SK-N-SH (cell line): Measurements from ENCODE around the gene ARAP1. TPM values are rescaled to one million over a fixed set of nuclear protein-coding genes. Genes with fewer than 3 reads are reported as not detected.

Experiments
- CTCF ChIA-PET: fragments of 300-600, 350-600 bp; formaldehyde crosslinking; extraction: SDS; loops from one replicate; lab custom pipeline; 2021; lab: Yijun Ruan, JAX
- POLR2A ChIA-PET: fragments of 350-600 bp; sonication (Branson Sonifier 250); formaldehyde crosslinking; extraction: SDS; loops from one replicate; lab custom pipeline; 2020; ENCODE audit warnings: antibody characterized with exemption, inconsistent platforms; lab: Yijun Ruan, JAX
- DNase-seq: peaks from one replicate; pipeline ENCODE4 v3.0.0; 2012
- H2AFZ ChIP-seq: fragments of 200-600 bp; sonication (generic); 2 replicates; pipeline ENCODE4 v1.8.1; 2016; ENCODE audit warnings: antibody characterized with exemption, mild to moderate bottlenecking, low read depth
- H3F3A ChIP-seq: fragments of 200-600 bp; sonication (generic); replicated peaks from 2 replicates; pipeline ENCODE3; 2016; ENCODE audit warnings: antibody characterized with exemption, mild to moderate bottlenecking; ENCODE audit not compliant: insufficient read depth
- H3K27ac ChIP-seq, 2 experiments: fragments of 200-500 bp in 1 of 2; fragments of 200-600 bp in 1 of 2; sonication (Bioruptor generic) in 1 of 2; sonication (generic), shearing (Covaris generic) in 1 of 2; 2 replicates each; pipeline versions ENCODE4 v1.5.1 to v1.6.1; 2014 to 2016; ENCODE audit warnings: low read depth in 2 of 2, inconsistent platforms in 1 of 2, low read length in 1 of 2, mild to moderate bottlenecking in 1 of 2, mixed read lengths in 1 of 2
- H3K27me3 ChIP-seq: fragments of 200-600 bp; sonication (generic), shearing (Covaris generic); 2 replicates; pipeline ENCODE4 v1.6.1; 2016; ENCODE audit warnings: mixed run types; ENCODE audit not compliant: insufficient read depth
- H3K36me3 ChIP-seq, 2 experiments: fragments of 200-500 bp in 1 of 2; fragments of 200-600 bp in 1 of 2; sonication (Bioruptor generic) in 1 of 2; sonication (generic) in 1 of 2; replicated peaks in 1 of 2; 2 replicates each; pipeline versions ENCODE3 to v1.5.1; 2014 to 2016; ENCODE audit warnings: low read length in 1 of 2, mild to moderate bottlenecking in 1 of 2; ENCODE audit not compliant: insufficient read depth in 2 of 2, control insufficient read depth in 1 of 2
- H3K4me1 ChIP-seq, 2 experiments: fragments of 200-500 bp in 1 of 2; fragments of 200-600 bp in 1 of 2; sonication (Bioruptor generic) in 1 of 2; sonication (generic), shearing (Covaris generic) in 1 of 2; 2 replicates each; pipeline versions ENCODE4 v1.5.1 to v1.6.1; 2014 to 2016; ENCODE audit warnings: low read depth in 1 of 2, low read length in 1 of 2, mixed run types in 1 of 2; ENCODE audit not compliant: insufficient read depth in 2 of 2, control insufficient read depth in 1 of 2
- H3K4me2 ChIP-seq: fragments of 200-600 bp; sonication (generic), shearing (Covaris generic); 2 replicates; pipeline ENCODE4 v1.6.1; 2017; ENCODE audit warnings: mixed run types
- H3K4me3 ChIP-seq, 2 experiments: fragments of 200-500 bp in 1 of 2; fragments of 200-600 bp in 1 of 2; sonication (Bioruptor generic) in 1 of 2; sonication (generic), shearing (Covaris generic) in 1 of 2; 2 replicates each; pipeline versions ENCODE4 v1.5.1 to v1.8.1; 2014 to 2016; ENCODE audit warnings: low read depth in 2 of 2, inconsistent platforms in 1 of 2, low read length in 1 of 2, mild to moderate bottlenecking in 1 of 2, mixed read lengths in 1 of 2, moderate library complexity in 1 of 2
- H3K79me2 ChIP-seq: fragments of 200-600 bp; sonication (generic); 2 replicates; pipeline ENCODE4 v1.8.1; 2017; ENCODE audit warnings: mild to moderate bottlenecking; ENCODE audit not compliant: insufficient read depth
- H3K9ac ChIP-seq: fragments of 200-600 bp; sonication (generic); 2 replicates; pipeline ENCODE4 v1.6.1; 2017; ENCODE audit warnings: mixed run types
- H3K9me2 ChIP-seq: fragments of 200-600 bp; sonication (generic); 2 replicates; pipeline ENCODE4 v1.6.1; 2017; ENCODE audit warnings: mixed run types
- H3K9me3 ChIP-seq: fragments of 200-600 bp; sonication (generic); 2 replicates; pipeline ENCODE4 v1.6.1; 2017; ENCODE audit warnings: mixed run types, mild to moderate bottlenecking, moderate library complexity
- H4K20me1 ChIP-seq: fragments of 200-600 bp; sonication (generic); 2 replicates; pipeline ENCODE4 v1.6.1; 2017; ENCODE audit warnings: mild to moderate bottlenecking, mixed run types; ENCODE audit not compliant: insufficient read depth
- GABPA ChIP-seq: IDR thresholded peaks from 2 replicates; pipeline ENCODE4 v1.4.0; 2012; ENCODE audit warnings: low read depth, mild to moderate bottlenecking
- GATA2 ChIP-seq: sonication (generic); formaldehyde crosslinking; IDR thresholded peaks from 2 replicates; pipeline ENCODE4 v1.5.0; 2020; ENCODE audit warnings: mild to moderate bottlenecking, missing genetic modification reagents
- JUND ChIP-seq: IDR thresholded peaks from 2 replicates; pipeline ENCODE4 v1.4.0; 2012
- NFIC ChIP-seq: IDR thresholded peaks from 2 replicates; pipeline ENCODE4 v1.4.0; 2012; ENCODE audit warnings: borderline replicate concordance
- POLR2AphosphoS5 ChIP-seq: IDR thresholded peaks from 2 replicates; pipeline ENCODE4 v1.6.1; 2012; ENCODE audit warnings: low read depth, low read length
- SIN3A ChIP-seq: IDR thresholded peaks from 2 replicates; pipeline ENCODE4 v1.6.1; 2012; ENCODE audit warnings: low read depth, mild to moderate bottlenecking, low read length, moderate library complexity, borderline replicate concordance
- WGBS: methylation state at CpG from one replicate; pipeline ENCODE4 v1.1.6; 2017; ENCODE audit warnings: low lambda C conversion rate; 5-methylcytosine and 5-hydroxymethylcytosine counted together
- polyA plus RNA-seq, 3 experiments: library from polyadenylated mRNA; depleted of rRNA; stranded (reverse); fragments of >200 nt; gene quantifications; 2 replicates each; pipeline ENCODE4 v1.2.3, GENCODE V29; 2012
- TF ChIP-seq, protein P1 (sequence below): IDR thresholded peaks from 2 replicates; pipeline ENCODE4 v1.6.1; 2012; ENCODE audit warnings: mild to moderate bottlenecking, low read depth, low read length, moderate library complexity
- TF ChIP-seq, protein P2 (sequence below): IDR thresholded peaks from 2 replicates; pipeline ENCODE4; 2012
- TF ChIP-seq, protein P3 (sequence below): fragments of 150-350 bp; IDR thresholded peaks from 2 replicates; pipeline ENCODE4 v1.6.1; 2016; ENCODE audit warnings: mild to moderate bottlenecking, low read depth, low read length
- TF ChIP-seq, protein P4 (sequence below): IDR thresholded peaks from 2 replicates; pipeline ENCODE4 v1.4.0; 2012; ENCODE audit warnings: low read depth, borderline replicate concordance

Gene ARAP1
- polyA plus RNA-seq, 1 of the 3 experiments (the other 2 are of a cell fraction) = 56.6 TPM

DNA sequence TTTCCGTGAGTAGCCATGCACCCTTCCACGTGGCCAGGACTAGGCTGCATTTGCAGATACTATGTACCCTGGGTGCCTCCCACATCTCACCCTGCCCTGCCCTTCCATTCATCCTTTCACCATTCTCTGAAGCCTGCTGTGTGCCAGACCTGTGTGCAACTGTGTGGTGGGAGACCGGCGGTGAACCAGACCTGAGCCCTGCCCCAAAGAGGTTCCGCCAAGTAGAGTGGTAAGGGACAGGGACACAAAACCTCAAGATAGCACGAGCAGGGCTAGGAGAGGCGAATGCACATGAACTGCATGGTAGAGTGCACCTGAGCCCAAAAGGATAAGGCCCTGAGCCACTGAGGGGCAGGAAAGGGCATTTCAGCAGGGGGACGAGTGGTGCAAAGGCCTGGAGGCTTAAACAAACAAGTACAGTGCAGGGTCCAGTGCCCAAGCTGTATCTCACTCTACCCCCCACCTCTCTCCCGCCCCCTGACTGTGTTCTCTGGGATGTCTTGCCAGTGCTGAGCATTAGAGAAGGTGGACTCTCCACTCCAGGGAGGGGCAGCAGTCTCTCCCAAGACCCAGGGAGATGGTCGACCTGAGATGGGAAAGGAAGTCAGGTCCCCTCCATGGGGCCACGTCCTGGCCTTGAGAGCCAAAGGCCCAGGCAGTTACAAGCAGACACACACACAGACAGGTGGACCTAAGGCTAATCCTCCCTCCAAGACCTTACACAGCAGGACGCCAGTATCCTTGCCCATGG, 14.1 kb upstream of the ARAP1 start:
- Histone ChIP-seq H3K4me1 (peaks cover 4 to 7% of the 10 kb centered on the region in 2 experiments; a peak in 2 of 4 replicates), H2AFZ (no peak overlapping the region), H3K4me3 (no peak overlapping the region), H3K27ac (no peak overlapping the region), H3F3A (peaks cover 3% of the 10 kb centered on the region), H3K79me2 (no peaks in the 10 kb centered on the region), H3K9me3 (no peaks in the 10 kb centered on the region), H3K27me3 (no peaks in the 10 kb centered on the region), H3K36me3 (no peaks in the 10 kb centered on the region), H4K20me1 (no peaks in the 10 kb centered on the region), H3K9ac (no peak overlapping the region), H3K4me2 (no peak overlapping the region), H3K9me2 (no peaks in the 10 kb centered on the region)
- CTCF ChIA-PET = interaction anchor here (1.1 to 1.8 kb wide), 2 partner anchors 10 to 41 kb away, joined by 4 to 5 read pairs; no protein-coding TSS in a partner anchor
- 87% methylated on average over 10 of the region's 12 CpGs for WGBS
- TF ChIP-seq, protein P1, sequence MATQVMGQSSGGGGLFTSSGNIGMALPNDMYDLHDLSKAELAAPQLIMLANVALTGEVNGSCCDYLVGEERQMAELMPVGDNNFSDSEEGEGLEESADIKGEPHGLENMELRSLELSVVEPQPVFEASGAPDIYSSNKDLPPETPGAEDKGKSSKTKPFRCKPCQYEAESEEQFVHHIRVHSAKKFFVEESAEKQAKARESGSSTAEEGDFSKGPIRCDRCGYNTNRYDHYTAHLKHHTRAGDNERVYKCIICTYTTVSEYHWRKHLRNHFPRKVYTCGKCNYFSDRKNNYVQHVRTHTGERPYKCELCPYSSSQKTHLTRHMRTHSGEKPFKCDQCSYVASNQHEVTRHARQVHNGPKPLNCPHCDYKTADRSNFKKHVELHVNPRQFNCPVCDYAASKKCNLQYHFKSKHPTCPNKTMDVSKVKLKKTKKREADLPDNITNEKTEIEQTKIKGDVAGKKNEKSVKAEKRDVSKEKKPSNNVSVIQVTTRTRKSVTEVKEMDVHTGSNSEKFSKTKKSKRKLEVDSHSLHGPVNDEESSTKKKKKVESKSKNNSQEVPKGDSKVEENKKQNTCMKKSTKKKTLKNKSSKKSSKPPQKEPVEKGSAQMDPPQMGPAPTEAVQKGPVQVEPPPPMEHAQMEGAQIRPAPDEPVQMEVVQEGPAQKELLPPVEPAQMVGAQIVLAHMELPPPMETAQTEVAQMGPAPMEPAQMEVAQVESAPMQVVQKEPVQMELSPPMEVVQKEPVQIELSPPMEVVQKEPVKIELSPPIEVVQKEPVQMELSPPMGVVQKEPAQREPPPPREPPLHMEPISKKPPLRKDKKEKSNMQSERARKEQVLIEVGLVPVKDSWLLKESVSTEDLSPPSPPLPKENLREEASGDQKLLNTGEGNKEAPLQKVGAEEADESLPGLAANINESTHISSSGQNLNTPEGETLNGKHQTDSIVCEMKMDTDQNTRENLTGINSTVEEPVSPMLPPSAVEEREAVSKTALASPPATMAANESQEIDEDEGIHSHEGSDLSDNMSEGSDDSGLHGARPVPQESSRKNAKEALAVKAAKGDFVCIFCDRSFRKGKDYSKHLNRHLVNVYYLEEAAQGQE = no peak
- TF ChIP-seq, protein P2, sequence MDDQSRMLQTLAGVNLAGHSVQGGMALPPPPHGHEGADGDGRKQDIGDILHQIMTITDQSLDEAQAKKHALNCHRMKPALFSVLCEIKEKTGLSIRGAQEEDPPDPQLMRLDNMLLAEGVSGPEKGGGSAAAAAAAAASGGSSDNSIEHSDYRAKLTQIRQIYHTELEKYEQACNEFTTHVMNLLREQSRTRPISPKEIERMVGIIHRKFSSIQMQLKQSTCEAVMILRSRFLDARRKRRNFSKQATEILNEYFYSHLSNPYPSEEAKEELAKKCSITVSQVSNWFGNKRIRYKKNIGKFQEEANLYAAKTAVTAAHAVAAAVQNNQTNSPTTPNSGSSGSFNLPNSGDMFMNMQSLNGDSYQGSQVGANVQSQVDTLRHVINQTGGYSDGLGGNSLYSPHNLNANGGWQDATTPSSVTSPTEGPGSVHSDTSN = no peak
- no peak for TF ChIP-seq NFIC
- no peak for TF ChIP-seq SIN3A
- no peak for TF ChIP-seq POLR2AphosphoS5
- no peak for TF ChIP-seq JUND
- TF ChIP-seq, protein P3, sequence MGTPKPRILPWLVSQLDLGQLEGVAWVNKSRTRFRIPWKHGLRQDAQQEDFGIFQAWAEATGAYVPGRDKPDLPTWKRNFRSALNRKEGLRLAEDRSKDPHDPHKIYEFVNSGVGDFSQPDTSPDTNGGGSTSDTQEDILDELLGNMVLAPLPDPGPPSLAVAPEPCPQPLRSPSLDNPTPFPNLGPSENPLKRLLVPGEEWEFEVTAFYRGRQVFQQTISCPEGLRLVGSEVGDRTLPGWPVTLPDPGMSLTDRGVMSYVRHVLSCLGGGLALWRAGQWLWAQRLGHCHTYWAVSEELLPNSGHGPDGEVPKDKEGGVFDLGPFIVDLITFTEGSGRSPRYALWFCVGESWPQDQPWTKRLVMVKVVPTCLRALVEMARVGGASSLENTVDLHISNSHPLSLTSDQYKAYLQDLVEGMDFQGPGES = no peak
- TF ChIP-seq, protein P4, sequence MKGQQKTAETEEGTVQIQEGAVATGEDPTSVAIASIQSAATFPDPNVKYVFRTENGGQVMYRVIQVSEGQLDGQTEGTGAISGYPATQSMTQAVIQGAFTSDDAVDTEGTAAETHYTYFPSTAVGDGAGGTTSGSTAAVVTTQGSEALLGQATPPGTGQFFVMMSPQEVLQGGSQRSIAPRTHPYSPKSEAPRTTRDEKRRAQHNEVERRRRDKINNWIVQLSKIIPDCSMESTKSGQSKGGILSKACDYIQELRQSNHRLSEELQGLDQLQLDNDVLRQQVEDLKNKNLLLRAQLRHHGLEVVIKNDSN = no peak
- TF ChIP-seq GABPA = no peak
- no peak for TF ChIP-seq GATA2 (CRISPR knock-in tag)
- POLR2A ChIA-PET = interaction anchor here (0.6 kb wide), 1 partner anchor 16 kb away, joined by 3 read pairs; no protein-coding TSS in a partner anchor
- DNase-seq = no peak
